ENCODE data around the gene EYS.
"Not testable (repeated sequence)": the region's sequence is repeated elsewhere in the genome, so short reads cannot be mapped to it uniquely, and the experiment has no call there.

Gene EYS

GRCh38 chr6:63789699-63790098, 1917.3 kb downstream of the EYS start:
- DNase-seq (ENCODE audit: low spot score), result no peak

GRCh38 chr6:63788569-63788968, 1918.5 kb downstream of the EYS start:
- DNase-seq (ENCODE audit: low spot score), result no peak

- no peak for DNase-seq (ENCODE audit: low spot score)
Measured at GRCh38 chr6:63787021-63787420, 1920.0 kb downstream of the EYS start.

- no peak for DNase-seq (ENCODE audit: low spot score)
Measured at GRCh38 chr6:63785006-63785405, 1922.0 kb downstream of the EYS start.

GRCh38 chr6:63783096-63783495, 1923.9 kb downstream of the EYS start:
- DNase-seq (ENCODE audit: low spot score), result no peak

GRCh38 chr6:63774961-63775360, 1932.1 kb downstream of the EYS start:
- no peak for DNase-seq (ENCODE audit: low spot score)

- no peak for DNase-seq (ENCODE audit: low spot score)
Measured at GRCh38 chr6:63773200-63773599, 1933.8 kb downstream of the EYS start.

GRCh38 chr6:63765828-63766227, 1941.2 kb downstream of the EYS start:
- no peak for DNase-seq (ENCODE audit: low spot score)

GRCh38 chr6:63764318-63764916, 1942.6 kb downstream of the EYS start:
- DNase-seq (ENCODE audit: low spot score), result peak; percentile 16

GRCh38 chr6:63760199-63760598, 1946.8 kb downstream of the EYS start:
- no peak for DNase-seq (ENCODE audit: low spot score)

GRCh38 chr6:63759605-63760105, 1947.4 kb downstream of the EYS start:
- DNase-seq (ENCODE audit: low spot score), result no peak

- no peak for DNase-seq (ENCODE audit: low spot score)
Measured at GRCh38 chr6:63757826-63758225, 1949.2 kb downstream of the EYS start.

- DNase-seq (ENCODE audit: low spot score), result not testable (repeated sequence)
Measured at GRCh38 chr6:63757275-63757674, 1949.8 kb downstream of the EYS start.

- DNase-seq (ENCODE audit: low spot score), result no peak
Measured at GRCh38 chr6:63750400-63750799, 1956.6 kb downstream of the EYS start.

GRCh38 chr6:63745784-63746183, 1961.2 kb downstream of the EYS start:
- DNase-seq (ENCODE audit: low spot score), result no peak

GRCh38 chr6:63744810-63745209, 1962.2 kb downstream of the EYS start:
- no peak for DNase-seq (ENCODE audit: low spot score)

- no peak for DNase-seq (ENCODE audit: low spot score)
Measured at GRCh38 chr6:63743691-63744090, 1963.3 kb downstream of the EYS start.

- DNase-seq (ENCODE audit: low spot score), result no peak
Measured at GRCh38 chr6:63742060-63742459, 1965.0 kb downstream of the EYS start.

GRCh38 chr6:63740709-63741108, 1966.3 kb downstream of the EYS start:
- peak; percentile 5 for DNase-seq (ENCODE audit: low spot score)

- no peak for DNase-seq (ENCODE audit: low spot score)
Measured at GRCh38 chr6:63739094-63739687, 1967.8 kb downstream of the EYS start.

GRCh38 chr6:63738190-63738589, 1968.8 kb downstream of the EYS start:
- not testable (repeated sequence) for DNase-seq (ENCODE audit: low spot score)

GRCh38 chr6:63734923-63735322, 1972.1 kb downstream of the EYS start:
- DNase-seq (ENCODE audit: low spot score), result no peak

- no peak for DNase-seq (ENCODE audit: low spot score)
Measured at GRCh38 chr6:63732336-63732735, 1974.7 kb downstream of the EYS start.

- DNase-seq (ENCODE audit: low spot score), result no peak
Measured at GRCh38 chr6:63731930-63732329, 1975.1 kb downstream of the EYS start.

Measured in AG08395 (cell line).